Large intestine (tissue), 3 donors: ENCODE results near the gene QSOX1. TPM values are rescaled to one million over a fixed set of nuclear protein-coding genes. Genes with fewer than 3 reads are reported as not detected.

ENCODE experiments used
- DNase-seq, 2 donors: peaks; one replicate each; pipeline versions ENCODE4 v3.0.0 to v3.0.0-alpha.2; 2013
- H3K27ac ChIP-seq: one replicate; pipeline ENCODE4 v1.5.1; 2013; ENCODE audit warnings: low read length
- H3K27me3 ChIP-seq: 2 replicates; pipeline ENCODE4 v1.6.1; 2013; ENCODE audit warnings: low read length; ENCODE audit not compliant: control insufficient read depth, insufficient read depth
- H3K36me3 ChIP-seq: 2 replicates; pipeline ENCODE4 v1.6.1; 2013; ENCODE audit warnings: low read length; ENCODE audit not compliant: control insufficient read depth, insufficient read depth
- H3K4me1 ChIP-seq: one replicate; pipeline ENCODE4 v1.6.1; 2013; ENCODE audit warnings: low read length; ENCODE audit not compliant: control insufficient read depth, insufficient read depth
- H3K4me3 ChIP-seq: one replicate; pipeline ENCODE4 v1.5.1; 2013; ENCODE audit warnings: low read length
- H3K9me3 ChIP-seq: one replicate; pipeline ENCODE4 v1.6.1; 2013; ENCODE audit warnings: mild to moderate bottlenecking, low read depth, low read length, moderate library complexity; ENCODE audit not compliant: control insufficient read depth
- WGBS: methylation state at CpG from one replicate; pipeline ENCODE4 v1.1.5; 2013; ENCODE audit warnings: low lambda C conversion rate; ENCODE audit not compliant: insufficient coverage; 5-methylcytosine and 5-hydroxymethylcytosine counted together
- polyA plus RNA-seq: library from polyadenylated mRNA; unstranded; fragments of 120-200 nt; gene quantifications from one replicate; pipeline ENCODE4 v1.2.1, GENCODE V29; 2013

QSOX1 gene
- polyA plus RNA-seq, 1 donor: 43.3 TPM

- H3K4me1 ChIP-seq: peaks cover 11% of the 10 kb centered on the region
- DNase-seq: no peak
- H3K4me3 ChIP-seq: no peak overlapping the region
- WGBS: 0% methylated on average over 2 of the region's 10 CpGs
- peaks cover 88% of the 10 kb centered on the region for H3K27me3 ChIP-seq
- no peaks in the 10 kb centered on the region for H3K36me3 ChIP-seq
- H3K9me3 ChIP-seq: peaks cover 6% of the 10 kb centered on the region
- no peak overlapping the region for H3K27ac ChIP-seq
Observed at GRCh38 chr1:180239145-180240096, 84.8 kb downstream of the QSOX1 start.

DNA sequence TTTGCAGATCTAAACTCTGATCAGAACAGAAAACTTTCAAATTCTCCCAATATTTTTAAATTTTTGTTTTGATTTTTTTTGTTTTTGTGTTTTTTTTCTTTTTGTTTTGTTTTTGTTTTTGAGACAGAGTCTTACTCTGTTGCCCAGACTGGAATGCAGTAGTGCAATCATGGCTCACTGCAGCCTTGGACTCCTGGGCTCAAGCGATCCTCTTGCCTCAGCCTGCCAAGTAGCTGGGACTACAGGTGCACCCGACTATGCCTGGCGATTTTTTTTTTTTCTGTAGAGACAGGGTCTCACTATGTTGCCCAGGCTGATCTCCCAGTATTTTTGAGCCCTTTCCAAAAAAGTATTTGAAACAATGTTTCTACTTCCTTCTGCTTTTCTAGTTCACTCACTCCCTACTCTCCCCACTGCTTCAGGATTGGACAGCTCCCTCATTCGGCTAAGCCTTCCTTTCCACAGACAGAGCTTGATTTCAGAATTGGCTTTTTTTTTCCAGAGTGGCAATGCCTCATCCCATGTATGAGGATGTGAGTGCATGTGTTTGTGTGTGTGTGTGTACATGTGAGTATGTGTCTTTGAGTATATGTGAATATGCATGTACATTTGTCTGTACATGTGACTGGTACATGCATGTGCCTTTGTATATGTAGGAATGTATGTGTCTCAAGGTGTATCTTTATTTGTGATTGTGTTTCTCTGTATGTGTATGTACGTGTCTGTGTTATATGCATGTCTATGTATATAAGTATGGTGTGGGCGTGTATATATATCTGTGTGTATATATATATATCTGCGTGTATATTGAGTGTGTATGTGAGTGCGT lies 87.3 kb downstream of the QSOX1 start:
- no peak for DNase-seq
- WGBS: 14% methylated on average over 1 of the region's 8 CpGs
- no peaks in the 10 kb centered on the region for H3K36me3 ChIP-seq
- H3K27me3 ChIP-seq: peaks cover 63% of the 10 kb centered on the region
- no peak overlapping the region for H3K4me3 ChIP-seq
- H3K4me1 ChIP-seq: peaks cover 2% of the 10 kb centered on the region
- H3K27ac ChIP-seq: no peak overlapping the region
- H3K9me3 ChIP-seq: no peaks in the 10 kb centered on the region

DNA sequence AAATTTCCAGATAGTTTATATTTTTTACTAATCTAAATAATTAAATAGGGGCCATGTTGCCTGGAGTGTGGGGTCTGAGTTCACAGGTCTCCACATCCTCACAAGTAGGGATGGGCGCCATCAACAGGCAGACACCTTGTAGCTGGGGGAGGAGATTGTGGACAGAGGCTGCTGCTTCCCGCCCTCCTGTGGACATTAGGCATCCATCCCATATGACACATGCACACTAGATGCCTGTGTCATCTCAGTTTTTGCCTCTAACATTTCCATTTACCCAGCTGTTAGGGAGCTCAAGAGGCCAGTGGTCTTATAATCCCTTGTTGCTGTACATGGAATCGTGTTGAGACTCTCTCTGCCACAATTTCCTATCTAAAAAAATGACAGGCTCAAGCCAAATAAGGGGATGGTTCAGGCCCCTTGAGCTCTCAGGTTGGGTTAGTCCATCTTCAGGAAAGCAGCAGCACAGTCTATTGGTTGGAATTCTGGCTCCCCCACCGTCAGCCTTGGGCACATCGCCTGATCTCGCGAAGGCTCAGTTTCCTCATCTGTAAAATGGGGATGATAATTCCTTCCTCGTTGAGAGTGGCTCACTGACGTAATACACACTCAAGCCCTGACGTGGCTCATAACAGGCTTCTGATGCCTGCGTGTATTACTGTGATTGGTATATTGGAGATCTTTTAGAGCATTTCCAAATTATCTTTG lies 89.0 kb downstream of the QSOX1 start:
- no peak for DNase-seq
- Histone ChIP-seq H3K27me3 (peaks cover 48% of the 10 kb centered on the region), H3K27ac (no peak overlapping the region), H3K4me3 (no peak overlapping the region), H3K9me3 (no peaks in the 10 kb centered on the region), H3K4me1 (peaks cover 2% of the 10 kb centered on the region), H3K36me3 (no peaks in the 10 kb centered on the region)
- no CpG with 5 or more reads among the region's 11 CpGs for WGBS

- no peaks in the 10 kb centered on the region for H3K9me3 ChIP-seq
- no peak overlapping the region for H3K4me3 ChIP-seq
- peaks cover 36% of the 10 kb centered on the region for H3K27me3 ChIP-seq
- peak in 1 of 2 donors; percentile 43 for DNase-seq
- peaks cover 2% of the 10 kb centered on the region for H3K4me1 ChIP-seq
- WGBS: no CpG with 5 or more reads among the region's 6 CpGs
- H3K27ac ChIP-seq: no peak overlapping the region
- H3K36me3 ChIP-seq: no peaks in the 10 kb centered on the region
Observed at GRCh38 chr1:180244840-180245239, 90.2 kb downstream of the QSOX1 start.

- WGBS: no CpG with 5 or more reads among the region's 5 CpGs
- H3K9me3 ChIP-seq: no peaks in the 10 kb centered on the region
- DNase-seq: no peak
- H3K27ac ChIP-seq: no peak overlapping the region
- H3K27me3 ChIP-seq: peaks cover 19% of the 10 kb centered on the region
- no peaks in the 10 kb centered on the region for H3K36me3 ChIP-seq
- no peak overlapping the region for H3K4me3 ChIP-seq
- peaks cover 2% of the 10 kb centered on the region for H3K4me1 ChIP-seq
Observed at GRCh38 chr1:180246579-180246978, 91.9 kb downstream of the QSOX1 start.

GRCh38 chr1:180247061-180247460 lies 92.4 kb downstream of the QSOX1 start:
- Histone ChIP-seq H3K4me3 (no peak overlapping the region), H3K9me3 (no peaks in the 10 kb centered on the region), H3K27me3 (peaks cover 14% of the 10 kb centered on the region), H3K4me1 (peaks cover 2% of the 10 kb centered on the region), H3K36me3 (no peaks in the 10 kb centered on the region), H3K27ac (no peak overlapping the region)
- WGBS: no CpG with 5 or more reads among the region's 3 CpGs
- DNase-seq: no peak

DNA sequence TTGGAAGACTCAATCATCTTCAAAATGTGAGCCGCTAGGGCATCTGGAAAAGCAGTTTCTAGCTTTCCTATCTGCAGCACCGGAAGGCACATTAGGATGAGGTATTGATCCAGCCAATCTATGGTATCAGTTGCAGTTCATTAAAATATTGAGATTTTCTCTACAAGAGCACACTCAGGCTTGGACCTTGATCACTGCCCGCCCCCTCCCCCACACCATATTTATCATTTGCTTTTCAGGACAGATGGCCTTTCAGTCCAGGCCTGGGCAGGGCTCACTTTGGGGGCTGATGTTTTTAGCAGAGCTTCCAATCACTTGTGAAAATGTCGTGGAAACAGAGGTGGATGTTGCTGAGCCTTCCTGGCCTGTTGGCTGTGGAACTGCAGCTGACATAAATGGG lies 92.9 kb downstream of the QSOX1 start:
- Histone ChIP-seq H3K9me3 (no peaks in the 10 kb centered on the region), H3K27ac (no peak overlapping the region), H3K4me3 (no peak overlapping the region), H3K27me3 (peaks cover 10% of the 10 kb centered on the region), H3K36me3 (no peaks in the 10 kb centered on the region), H3K4me1 (peaks cover 2% of the 10 kb centered on the region)
- WGBS: no CpG with 5 or more reads among the region's 4 CpGs
- no peak for DNase-seq

- Histone ChIP-seq H3K36me3 (no peaks in the 10 kb centered on the region), H3K9me3 (no peaks in the 10 kb centered on the region), H3K27me3 (peaks cover 4% of the 10 kb centered on the region), H3K4me1 (peaks cover 2% of the 10 kb centered on the region), H3K4me3 (no peak overlapping the region), H3K27ac (no peak overlapping the region)
- no peak for DNase-seq
- WGBS: no CpG with 5 or more reads among the region's 7 CpGs
Observed at GRCh38 chr1:180248176-180248575, 93.5 kb downstream of the QSOX1 start.

- Histone ChIP-seq H3K4me3 (no peak overlapping the region), H3K27ac (no peak overlapping the region), H3K4me1 (peaks cover 2% of the 10 kb centered on the region), H3K36me3 (no peaks in the 10 kb centered on the region), H3K9me3 (no peaks in the 10 kb centered on the region), H3K27me3 (no peaks in the 10 kb centered on the region)
- no peak for DNase-seq
- WGBS: no CpG with 5 or more reads among the region's 11 CpGs
Observed at GRCh38 chr1:180248731-180249681, 94.3 kb downstream of the QSOX1 start.
